Activated naive CD8-positive, alpha-beta T cell (primary cell): ENCODE data around the gene FZD1.

Source experiments
- H3K27ac Mint-ChIP-seq: one replicate; pipeline ENCODE4 v1.8.0; 2021; ENCODE audit warnings: mixed read lengths
- H3K27me3 Mint-ChIP-seq: one replicate; pipeline ENCODE4 v1.8.0; 2021; ENCODE audit warnings: mixed read lengths
- H3K36me3 Mint-ChIP-seq: one replicate; pipeline ENCODE4 v1.8.0; 2021; ENCODE audit warnings: mixed read lengths
- H3K4me1 Mint-ChIP-seq: one replicate; pipeline ENCODE4 v1.8.0; 2021; ENCODE audit warnings: low read depth, mixed read lengths
- H3K4me3 Mint-ChIP-seq: one replicate; pipeline ENCODE4 v1.8.0; 2021; ENCODE audit warnings: mild to moderate bottlenecking, mixed read lengths
- H3K9me3 Mint-ChIP-seq: one replicate; pipeline ENCODE4 v1.8.0; 2021; ENCODE audit warnings: low read depth, mixed read lengths

FZD1 gene

GRCh38 chr7:91264046-91264923 lies at the start of gene FZD1:
Gene FZD1 (plus strand): TSS chr7:91264433. CDS start chr7:91264881, 448 bp downstream.
- Mint-ChIP-seq H3K9me3 (no peaks in the 10 kb centered on the region), H3K4me1 (peaks cover 15% of the 10 kb centered on the region), H3K27ac (no peak within 1 kb of the TSS), H3K36me3 (no peaks in the 10 kb centered on the region), H3K27me3 (peaks cover 33% of the 10 kb centered on the region), H3K4me3 (peak within 1 kb of the TSS; percentile 83)

- no peak overlapping the region for H3K4me3 Mint-ChIP-seq
- peaks cover 3% of the 10 kb centered on the region for H3K27me3 Mint-ChIP-seq
- no peaks in the 10 kb centered on the region for H3K9me3 Mint-ChIP-seq
- no peaks in the 10 kb centered on the region for H3K36me3 Mint-ChIP-seq
- H3K4me1 Mint-ChIP-seq: no peaks in the 10 kb centered on the region
- no peak overlapping the region for H3K27ac Mint-ChIP-seq
These were observed 37.8 kb upstream of the FZD1 start for GRCh38 chr7:91226411-91226810.

- H3K27ac Mint-ChIP-seq: no peak overlapping the region
- H3K36me3 Mint-ChIP-seq: no peaks in the 10 kb centered on the region
- H3K4me3 Mint-ChIP-seq: no peak overlapping the region
- H3K9me3 Mint-ChIP-seq: no peaks in the 10 kb centered on the region
- H3K4me1 Mint-ChIP-seq: no peaks in the 10 kb centered on the region
- peaks cover 5% of the 10 kb centered on the region for H3K27me3 Mint-ChIP-seq
These were observed 35.9 kb upstream of the FZD1 start for GRCh38 chr7:91228327-91228726.

GRCh38 chr7:91228927-91229558 lies 35.2 kb upstream of the FZD1 start:
- H3K4me1 Mint-ChIP-seq: no peaks in the 10 kb centered on the region
- H3K9me3 Mint-ChIP-seq: no peaks in the 10 kb centered on the region
- H3K27me3 Mint-ChIP-seq: peaks cover 5% of the 10 kb centered on the region
- H3K27ac Mint-ChIP-seq: no peak overlapping the region
- H3K4me3 Mint-ChIP-seq: no peak overlapping the region
- H3K36me3 Mint-ChIP-seq: no peaks in the 10 kb centered on the region

- Mint-ChIP-seq H3K9me3 (no peaks in the 10 kb centered on the region), H3K36me3 (no peaks in the 10 kb centered on the region), H3K4me3 (no peak overlapping the region), H3K27me3 (peaks cover 4% of the 10 kb centered on the region), H3K4me1 (no peaks in the 10 kb centered on the region), H3K27ac (no peak overlapping the region)
These were observed 34.1 kb upstream of the FZD1 start for GRCh38 chr7:91230100-91230499.

- no peaks in the 10 kb centered on the region for H3K4me1 Mint-ChIP-seq
- no peak overlapping the region for H3K4me3 Mint-ChIP-seq
- peaks cover 4% of the 10 kb centered on the region for H3K27me3 Mint-ChIP-seq
- H3K9me3 Mint-ChIP-seq: no peaks in the 10 kb centered on the region
- H3K27ac Mint-ChIP-seq: no peak overlapping the region
- H3K36me3 Mint-ChIP-seq: no peaks in the 10 kb centered on the region
These were observed 33.7 kb upstream of the FZD1 start for GRCh38 chr7:91230503-91230902.

- Mint-ChIP-seq H3K36me3 (no peaks in the 10 kb centered on the region), H3K9me3 (no peaks in the 10 kb centered on the region), H3K27me3 (peaks cover 2% of the 10 kb centered on the region), H3K4me1 (no peaks in the 10 kb centered on the region), H3K27ac (no peak overlapping the region), H3K4me3 (no peak overlapping the region)
These were observed 31.0 kb upstream of the FZD1 start for GRCh38 chr7:91233212-91233611.

GRCh38 chr7:91235211-91235832 lies 28.9 kb upstream of the FZD1 start:
- H3K9me3 Mint-ChIP-seq: no peaks in the 10 kb centered on the region
- no peak overlapping the region for H3K4me3 Mint-ChIP-seq
- no peaks in the 10 kb centered on the region for H3K36me3 Mint-ChIP-seq
- H3K27me3 Mint-ChIP-seq: peaks cover 2% of the 10 kb centered on the region
- no peak overlapping the region for H3K27ac Mint-ChIP-seq
- H3K4me1 Mint-ChIP-seq: no peaks in the 10 kb centered on the region

- H3K27me3 Mint-ChIP-seq: peaks cover 2% of the 10 kb centered on the region
- no peaks in the 10 kb centered on the region for H3K4me1 Mint-ChIP-seq
- H3K27ac Mint-ChIP-seq: no peak overlapping the region
- no peaks in the 10 kb centered on the region for H3K9me3 Mint-ChIP-seq
- no peak overlapping the region for H3K4me3 Mint-ChIP-seq
- H3K36me3 Mint-ChIP-seq: no peaks in the 10 kb centered on the region
These were observed 25.0 kb upstream of the FZD1 start for GRCh38 chr7:91239171-91239604.

- Mint-ChIP-seq H3K4me3 (no peak overlapping the region), H3K36me3 (no peaks in the 10 kb centered on the region), H3K27me3 (peaks cover 2% of the 10 kb centered on the region)
These were observed 24.5 kb upstream of the FZD1 start for GRCh38 chr7:91239772-91240171.

GRCh38 chr7:91240376-91240941 lies 23.8 kb upstream of the FZD1 start:
- Mint-ChIP-seq H3K27me3 (peaks cover 2% of the 10 kb centered on the region), H3K4me3 (no peak overlapping the region), H3K4me1 (no peaks in the 10 kb centered on the region), H3K36me3 (no peaks in the 10 kb centered on the region), H3K9me3 (no peaks in the 10 kb centered on the region), H3K27ac (no peak overlapping the region)

More at GRCh38 chr7:91239772-91240171, 24.5 kb upstream of the FZD1 start:
- no peak overlapping the region for H3K27ac Mint-ChIP-seq
- H3K9me3 Mint-ChIP-seq: no peaks in the 10 kb centered on the region
- no peaks in the 10 kb centered on the region for H3K4me1 Mint-ChIP-seq

GRCh38 chr7:91242097-91242844 lies 22.0 kb upstream of the FZD1 start:
- H3K27me3 Mint-ChIP-seq: peaks cover 2% of the 10 kb centered on the region
- no peaks in the 10 kb centered on the region for H3K4me1 Mint-ChIP-seq
- H3K27ac Mint-ChIP-seq: no peak overlapping the region
- no peak overlapping the region for H3K4me3 Mint-ChIP-seq
- H3K9me3 Mint-ChIP-seq: no peaks in the 10 kb centered on the region
- no peaks in the 10 kb centered on the region for H3K36me3 Mint-ChIP-seq

GRCh38 chr7:91243591-91244301 lies 20.5 kb upstream of the FZD1 start:
- H3K4me3 Mint-ChIP-seq: no peak overlapping the region
- no peak overlapping the region for H3K27ac Mint-ChIP-seq
- H3K4me1 Mint-ChIP-seq: no peaks in the 10 kb centered on the region
- peaks cover 2% of the 10 kb centered on the region for H3K27me3 Mint-ChIP-seq
- no peaks in the 10 kb centered on the region for H3K9me3 Mint-ChIP-seq
- no peaks in the 10 kb centered on the region for H3K36me3 Mint-ChIP-seq

GRCh38 chr7:91247500-91247899 lies 16.7 kb upstream of the FZD1 start:
- Mint-ChIP-seq H3K27ac (no peak overlapping the region), H3K4me1 (no peaks in the 10 kb centered on the region), H3K4me3 (no peak overlapping the region), H3K27me3 (peaks cover under 1% of the 10 kb centered on the region), H3K9me3 (no peaks in the 10 kb centered on the region), H3K36me3 (no peaks in the 10 kb centered on the region)
